Epithelial cell of proximal tubule (primary cell): ENCODE results near the gene TUG1. TPM values are rescaled to one million over a fixed set of nuclear protein-coding genes. Genes with fewer than 3 reads are reported as not detected.

Source experiments
- DNase-seq: peaks from one replicate; pipeline ENCODE4 v3.0.0-alpha.2; 2011; ENCODE audit warnings: low read depth
- H3K4me3 ChIP-seq: 2 replicates; pipeline ENCODE4 v1.5.1; 2011; ENCODE audit warnings: low read depth, mild to moderate bottlenecking, low read length
- total RNA-seq: library from RNA; depleted of rRNA; stranded (reverse); fragments of >200 nt; gene quantifications from 2 replicates; pipeline ENCODE4 v1.2.3, GENCODE V29; 2015
- TF ChIP-seq, protein P1 (sequence below): conservative IDR thresholded peaks from 2 replicates; pipeline ENCODE4 v1.5.1; 2012; ENCODE audit warnings: low read depth, mild to moderate bottlenecking, low read length

The TUG1 gene
- total RNA-seq, 1 donor from 2014 or later = 29.8 TPM

DNA sequence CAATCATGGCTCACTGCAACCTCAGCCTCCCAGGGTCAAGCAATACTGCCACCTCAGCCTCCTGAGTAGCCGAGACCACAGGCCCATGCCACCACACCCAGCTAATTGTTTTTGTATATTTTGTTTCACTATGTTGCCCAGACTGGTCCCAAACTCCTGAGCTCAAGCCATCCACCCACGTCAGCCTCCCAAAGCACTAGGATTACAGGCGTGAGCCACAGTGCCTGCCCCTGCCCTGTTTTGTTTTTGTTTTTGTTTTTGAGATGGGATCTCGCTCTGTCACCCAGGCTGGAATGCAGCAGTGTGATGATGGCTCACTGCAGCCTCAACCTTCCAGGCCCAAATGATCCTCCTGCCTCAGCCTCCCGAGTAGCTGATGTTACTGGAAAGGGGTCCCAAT is 53.5 kb downstream of the TUG1 start:
- TF ChIP-seq, protein P1, sequence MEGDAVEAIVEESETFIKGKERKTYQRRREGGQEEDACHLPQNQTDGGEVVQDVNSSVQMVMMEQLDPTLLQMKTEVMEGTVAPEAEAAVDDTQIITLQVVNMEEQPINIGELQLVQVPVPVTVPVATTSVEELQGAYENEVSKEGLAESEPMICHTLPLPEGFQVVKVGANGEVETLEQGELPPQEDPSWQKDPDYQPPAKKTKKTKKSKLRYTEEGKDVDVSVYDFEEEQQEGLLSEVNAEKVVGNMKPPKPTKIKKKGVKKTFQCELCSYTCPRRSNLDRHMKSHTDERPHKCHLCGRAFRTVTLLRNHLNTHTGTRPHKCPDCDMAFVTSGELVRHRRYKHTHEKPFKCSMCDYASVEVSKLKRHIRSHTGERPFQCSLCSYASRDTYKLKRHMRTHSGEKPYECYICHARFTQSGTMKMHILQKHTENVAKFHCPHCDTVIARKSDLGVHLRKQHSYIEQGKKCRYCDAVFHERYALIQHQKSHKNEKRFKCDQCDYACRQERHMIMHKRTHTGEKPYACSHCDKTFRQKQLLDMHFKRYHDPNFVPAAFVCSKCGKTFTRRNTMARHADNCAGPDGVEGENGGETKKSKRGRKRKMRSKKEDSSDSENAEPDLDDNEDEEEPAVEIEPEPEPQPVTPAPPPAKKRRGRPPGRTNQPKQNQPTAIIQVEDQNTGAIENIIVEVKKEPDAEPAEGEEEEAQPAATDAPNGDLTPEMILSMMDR = no peak
- no peak overlapping the region for H3K4me3 ChIP-seq
- no peak for DNase-seq

Other genes starting within 250 kb of the TUG1 start
- 7.1 and 9.0 TPM in 2 replicates for gene MORC2, start 491 bp upstream of the TUG1 start, total RNA-seq
- gene SMTN, start 112.1 kb downstream of the TUG1 start, total RNA-seq = 138 and 166 TPM in 2 replicates
- gene SELENOM, start 138.3 kb downstream of the TUG1 start, total RNA-seq = 18.9 and 56.3 TPM in 2 replicates
- gene INPP5J, start 153.7 kb downstream of the TUG1 start, total RNA-seq = 1.2 and 3.0 TPM in 2 replicates
- 2.0 TPM in 1 of 2 replicates, not detected in the other for gene PLA2G3, start 171.2 kb downstream of the TUG1 start, total RNA-seq
- 19.7 and 21.8 TPM in 2 replicates for gene RNF185, start 190.9 kb downstream of the TUG1 start, total RNA-seq
- gene LIMK2, start 243.0 kb downstream of the TUG1 start, total RNA-seq = 26.5 and 30.5 TPM in 2 replicates